NCI-H524 (cell line): ENCODE results near the gene ANKRD55.
"Not testable (repeated sequence)": the region's sequence is repeated elsewhere in the genome, so short reads cannot be mapped to it uniquely, and the experiment has no call there.

ENCODE experiments used
- DNase-seq, 2 experiments: peaks; one replicate each; lab custom pipeline; 2025; lab: John Stamatoyannopoulos, UW

Gene ANKRD55

GRCh38 chr5:56253126-56253525, 20.0 kb upstream of the ANKRD55 start:
- DNase-seq, result no peak

GRCh38 chr5:56251918-56252553, 18.9 kb upstream of the ANKRD55 start:
- no peak for DNase-seq

DNA sequence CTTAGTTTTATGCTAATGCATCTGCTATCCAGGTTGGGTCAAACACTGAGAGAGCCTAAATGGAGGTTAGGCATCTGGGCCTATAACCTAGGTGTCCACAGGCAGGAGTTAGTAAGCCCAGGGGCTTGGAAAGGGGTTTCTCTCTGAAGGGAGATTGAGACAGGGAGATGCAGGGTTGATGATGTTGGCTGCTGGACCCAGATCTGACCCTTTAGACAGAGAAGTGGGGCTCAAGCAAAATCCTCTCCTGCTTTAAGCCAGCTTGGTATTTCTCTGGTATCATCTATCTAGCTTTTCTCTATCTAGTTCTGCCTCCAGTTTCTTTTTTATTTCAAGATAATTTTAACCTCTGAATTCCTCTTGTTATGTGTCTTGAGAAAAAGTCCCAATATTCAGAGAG, 18.3 kb upstream of the ANKRD55 start:
- DNase-seq, result no peak

DNA sequence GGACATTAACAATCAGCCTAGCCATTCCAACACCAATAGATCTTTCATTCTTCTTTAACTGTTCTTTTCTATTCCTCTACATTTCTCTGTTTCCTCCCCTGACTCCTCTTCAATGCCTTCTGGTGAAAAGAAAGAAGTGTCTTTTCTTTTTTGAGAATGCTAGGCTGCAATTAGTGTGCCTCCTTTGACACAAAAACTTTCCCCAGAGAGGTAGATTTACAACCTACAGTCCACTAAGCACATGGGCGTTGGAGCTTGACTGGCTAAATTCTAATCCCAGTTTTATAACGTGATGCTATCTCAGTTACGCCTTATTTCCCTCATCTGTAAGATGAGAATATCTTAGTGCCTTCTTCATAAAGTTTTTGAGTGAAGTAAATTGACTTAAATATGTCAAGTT, 16.9 kb upstream of the ANKRD55 start:
- no peak for DNase-seq

- not testable (repeated sequence) for DNase-seq
These were observed 16.0 kb upstream of the ANKRD55 start for GRCh38 chr5:56249085-56249484.

- DNase-seq, result no peak
These were observed 14.5 kb upstream of the ANKRD55 start for GRCh38 chr5:56247592-56247991.

GRCh38 chr5:56246769-56247168, 13.6 kb upstream of the ANKRD55 start:
- no peak for DNase-seq

DNA sequence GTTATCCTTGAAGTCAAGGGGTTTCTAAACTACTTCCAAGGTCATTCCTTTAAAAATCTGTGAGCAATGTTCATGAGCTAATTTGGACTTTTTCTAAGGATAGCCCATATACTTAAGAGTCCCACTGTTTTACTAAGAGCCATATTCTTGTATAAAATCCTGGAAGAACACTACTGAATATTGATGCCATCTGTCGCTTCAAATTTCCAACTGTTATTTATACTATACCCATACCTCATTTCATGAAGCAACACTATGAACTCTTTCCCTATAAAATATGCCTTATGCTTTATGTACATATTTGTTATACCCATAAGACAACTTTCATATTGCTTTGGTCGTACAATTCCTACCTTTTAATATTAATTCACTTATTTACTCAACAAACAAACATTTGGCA, 12.4 kb upstream of the ANKRD55 start:
- DNase-seq, result peak in 1 of 2 experiments; percentile 28

DNA sequence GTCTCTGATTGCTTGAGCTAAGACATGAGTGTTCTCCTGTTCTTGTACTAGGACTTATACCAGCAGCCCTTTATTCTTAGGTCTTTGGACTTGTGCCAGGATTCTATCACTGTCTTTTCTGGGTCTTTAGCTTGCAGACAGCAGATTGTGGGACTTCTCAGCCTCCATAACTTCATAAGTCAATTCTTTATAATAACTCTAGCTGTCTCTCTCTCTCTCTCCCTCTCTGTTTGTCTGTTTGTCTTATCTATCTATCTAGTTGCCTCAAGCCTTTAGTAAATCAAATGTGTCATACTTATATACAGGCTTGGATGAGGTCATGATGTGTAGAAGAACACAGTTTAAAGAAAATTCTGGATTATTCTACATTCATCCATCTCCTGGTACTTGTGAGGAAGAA, 11.5 kb upstream of the ANKRD55 start:
- DNase-seq, result no peak

DNA sequence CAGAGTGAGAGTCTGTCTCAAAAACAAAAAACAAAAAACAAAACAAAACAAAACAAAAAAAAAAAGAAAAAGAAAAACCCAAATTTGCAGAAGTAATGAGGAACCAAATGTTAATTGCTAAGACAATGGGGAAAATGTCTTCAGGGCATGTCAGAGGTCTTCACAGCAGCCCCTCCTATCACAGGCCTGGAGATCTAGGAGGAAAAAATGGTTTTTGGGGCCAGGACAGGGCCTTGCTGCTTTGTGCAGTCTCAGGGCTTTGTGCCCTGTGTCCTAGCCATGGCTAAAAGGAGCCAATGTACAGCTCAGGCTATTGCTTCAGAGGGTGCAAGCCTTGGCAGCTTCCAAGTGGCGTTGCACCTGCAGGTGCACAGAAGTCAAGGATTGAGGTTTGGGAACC, 9.1 kb upstream of the ANKRD55 start:
- not testable (repeated sequence) for DNase-seq

DNA sequence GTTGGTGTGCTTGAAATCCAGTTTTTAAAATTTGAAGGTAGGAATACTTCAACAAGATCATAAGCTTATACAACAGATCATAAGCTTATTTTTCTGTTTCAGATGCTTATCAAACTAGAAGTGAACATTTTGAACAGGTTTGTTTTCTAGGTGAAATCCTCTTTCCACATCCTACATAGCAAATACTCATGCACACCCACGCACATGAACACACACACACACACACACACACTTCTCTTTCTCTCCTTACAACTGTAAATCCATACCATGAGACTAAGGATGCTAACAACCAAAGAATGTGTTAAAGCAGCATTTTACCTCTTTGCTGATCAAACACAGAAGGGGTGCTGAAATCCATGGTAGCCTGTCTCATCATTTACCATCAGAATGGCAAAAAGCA, 592 bp downstream of the ANKRD55 start:
- peak in 1 of 2 experiments; percentile 38 for DNase-seq

DNA sequence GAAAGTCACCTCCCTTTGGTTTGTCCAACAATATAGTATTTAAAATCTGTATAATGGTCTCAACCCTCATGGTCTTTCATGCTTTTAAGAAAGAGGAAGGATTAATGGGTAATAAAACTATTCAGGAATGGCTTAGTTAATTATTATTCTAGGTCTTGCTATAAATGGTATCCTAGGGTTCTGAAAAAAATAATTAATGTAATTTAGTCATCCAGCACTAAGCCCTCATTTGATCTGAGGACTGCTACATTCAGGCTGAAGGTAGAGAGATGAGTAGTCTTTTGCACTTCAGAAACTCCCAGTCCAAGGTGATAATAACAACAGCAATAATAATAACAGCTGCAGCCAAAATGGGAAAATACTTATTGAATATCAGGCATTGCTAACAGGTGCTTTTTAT, 2.6 kb downstream of the ANKRD55 start:
- DNase-seq, result no peak

GRCh38 chr5:56229111-56229510, 4.0 kb downstream of the ANKRD55 start:
- DNase-seq, result no peak

DNA sequence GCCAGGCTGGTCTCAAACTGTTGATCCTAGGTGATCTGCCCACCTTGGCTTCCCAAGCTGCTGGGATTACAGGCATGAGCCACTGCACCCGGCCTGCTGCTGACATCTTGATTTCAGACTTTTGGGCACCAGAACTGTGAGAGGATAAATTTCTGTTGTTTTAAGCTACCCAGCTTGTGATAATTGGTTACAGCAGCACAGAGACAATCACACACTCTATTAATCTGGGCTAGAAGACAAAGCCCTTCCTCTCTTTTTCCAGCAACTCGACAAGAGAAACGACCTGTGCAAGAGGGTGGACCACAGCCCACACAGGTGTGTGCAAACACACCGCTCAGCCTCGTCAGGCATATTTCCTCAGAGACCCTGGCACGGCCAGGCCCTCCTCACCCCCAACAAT, 4.5 kb downstream of the ANKRD55 start:
- DNase-seq, result no peak

DNA sequence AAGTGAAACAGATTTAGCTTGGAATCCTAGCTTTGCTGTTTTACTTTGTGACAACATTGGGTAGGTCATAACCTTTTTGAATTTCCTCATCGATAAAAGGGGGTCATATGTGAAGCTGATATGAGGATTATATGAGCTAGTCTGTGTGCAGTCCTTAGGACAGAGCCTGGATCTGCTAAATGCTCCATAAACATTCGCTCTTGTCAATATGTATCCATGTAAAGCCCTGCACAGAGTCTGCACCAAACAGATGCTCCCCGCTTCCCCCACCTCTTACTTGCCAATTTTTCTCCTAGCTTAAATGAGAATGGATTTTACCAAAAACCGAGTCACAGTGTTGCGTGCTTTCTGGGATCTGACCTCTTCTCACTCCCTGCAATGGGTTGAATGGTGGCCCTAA, 5.4 kb downstream of the ANKRD55 start:
- no peak for DNase-seq

GRCh38 chr5:56223298-56223697, 9.8 kb downstream of the ANKRD55 start:
- DNase-seq, result not testable (repeated sequence)

DNA sequence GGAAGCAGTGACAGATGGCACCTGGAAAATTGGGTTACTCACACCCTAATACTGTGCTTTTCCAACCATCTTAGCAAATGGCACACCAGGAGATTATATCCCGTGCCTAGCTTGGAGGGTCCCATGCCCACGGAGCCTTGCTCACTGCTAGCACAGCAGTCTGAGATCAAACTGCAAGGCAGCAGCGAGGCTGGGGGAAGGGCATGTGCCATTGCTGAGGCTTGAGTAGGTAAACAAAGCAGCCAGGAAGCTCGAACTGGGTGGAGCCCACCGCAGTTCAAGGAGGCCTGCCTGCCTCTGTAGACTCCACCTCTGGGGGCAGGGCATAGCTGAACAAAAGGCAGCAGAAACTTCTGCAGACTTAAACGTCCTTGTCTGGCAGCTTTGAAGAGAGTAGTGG, 11.5 kb downstream of the ANKRD55 start:
- not testable (repeated sequence) for DNase-seq

DNA sequence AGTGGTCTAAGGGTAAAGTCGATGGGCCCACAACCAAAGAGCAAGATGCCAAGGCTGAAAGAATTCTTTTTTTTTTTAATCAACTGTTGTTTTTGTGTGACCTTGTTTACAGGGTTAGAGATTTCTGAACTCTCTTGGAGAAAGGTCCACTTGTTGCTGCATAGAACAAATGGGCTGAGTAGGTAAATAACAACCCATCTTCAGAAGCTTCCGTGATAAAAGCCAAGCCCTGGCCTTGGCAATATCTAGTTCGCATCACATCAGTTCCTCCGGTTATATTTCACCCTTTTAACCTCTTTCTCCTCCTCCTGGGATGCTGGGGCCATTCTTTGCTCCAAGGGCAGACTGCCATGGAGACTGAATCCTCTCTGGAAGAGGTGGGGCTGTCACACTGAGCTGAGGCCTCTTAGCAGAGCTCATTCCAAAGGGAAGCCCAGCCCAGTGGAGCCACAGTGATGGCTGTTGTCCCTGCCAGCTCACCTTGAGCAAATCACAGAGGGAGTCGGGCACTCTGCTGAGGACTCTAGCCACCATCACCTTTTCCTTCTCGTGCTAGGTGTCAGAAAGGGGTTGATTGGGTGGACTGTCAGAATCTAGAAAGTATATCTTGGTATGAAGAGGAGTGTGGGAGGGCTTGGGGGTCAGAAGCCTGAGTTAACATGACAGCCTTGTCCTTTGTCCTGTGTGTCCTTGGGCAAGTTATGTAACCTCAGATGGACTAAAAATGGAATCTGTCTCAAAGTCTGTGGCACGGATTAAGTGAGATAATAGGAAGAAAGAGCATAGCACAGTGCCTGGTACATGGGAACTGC, 17.9 kb downstream of the ANKRD55 start:
- DNase-seq, result no peak

GRCh38 chr5:56213886-56214535, 19.1 kb downstream of the ANKRD55 start:
- DNase-seq, result not testable (repeated sequence)

- no peak for DNase-seq
These were observed 20.8 kb downstream of the ANKRD55 start for GRCh38 chr5:56212130-56212879.

DNA sequence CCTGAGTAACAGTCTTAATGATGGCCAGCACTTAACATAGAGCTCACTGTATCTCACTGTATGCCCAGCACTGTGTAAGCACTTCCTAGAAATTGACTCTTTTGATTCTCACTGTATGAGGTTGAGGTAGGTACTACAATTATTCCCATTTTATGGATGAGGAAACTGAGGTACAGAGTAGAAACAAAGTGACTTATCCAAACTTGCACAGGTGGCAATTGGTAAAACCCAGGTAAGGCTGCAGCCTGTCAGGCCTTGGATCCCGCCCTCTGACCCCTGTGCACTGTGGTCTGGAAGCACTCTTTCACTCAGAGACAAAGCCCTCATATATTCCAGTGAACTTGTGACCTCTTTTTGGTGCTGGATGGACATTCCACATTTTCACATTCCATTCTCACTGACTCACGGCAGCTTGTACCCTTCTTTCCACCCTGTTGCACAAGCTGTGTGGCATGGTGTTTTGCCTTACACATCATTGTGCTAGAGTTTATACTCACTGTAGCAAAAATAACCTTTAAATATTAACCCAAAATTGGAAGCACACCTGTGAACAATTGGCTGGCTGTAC, 21.7 kb downstream of the ANKRD55 start:
- DNase-seq, result no peak

- no peak for DNase-seq
These were observed 24.4 kb downstream of the ANKRD55 start for GRCh38 chr5:56208681-56209080.
